ENCODE results near the gene TLE7. TPM values are rescaled to one million over a fixed set of nuclear protein-coding genes. Genes with fewer than 3 reads are reported as not detected.

TLE7 gene
- total RNA-seq, 6 donors from 2014 or later: not detected

GRCh38 chr16:71484006-71484893 lies 42.4 kb upstream of the TLE7 start:
- ATAC-seq (ENCODE audit: low FRiP score in 2 of 2): peak; percentile 96 to 98
- TF ChIP-seq CTCF (IDR thresholded peaks at IDR 0.05): peak in 1 of 6 experiments; percentile 14
- peak in 3 of 4 donors; percentile 37 to 84 (median 79) for TF ChIP-seq POLR2A (IDR thresholded peaks at IDR 0.05)
- TF ChIP-seq EP300 (IDR thresholded peaks at IDR 0.05): no peak
- peak; percentile 73 to 93 for TF ChIP-seq POLR2AphosphoS5 (IDR thresholded peaks at IDR 0.05)
- DNase-seq: peak; percentile 89 to 93
- H3K9me3 ChIP-seq: no peaks in the 10 kb centered on the region
- peak overlapping the region; percentile 68 to 97 (median 96) for H3K4me3 ChIP-seq
- no peaks in the 10 kb centered on the region for H3K27me3 ChIP-seq
- peak overlapping the region; percentile 93 to 99 (median 96) for H3K27ac ChIP-seq
- no peaks in the 10 kb centered on the region for H3K36me3 ChIP-seq
- peaks cover 4 to 12% (median 9%) of the 10 kb centered on the region in 4 donors for H3K4me1 ChIP-seq
- WGBS, 2 donors: 2% methylated on average over 18 to 29 of the region's 44 CpGs

- Histone ChIP-seq H3K36me3 (peaks cover 0 to 14% (median 7%) of the 10 kb centered on the region in 4 donors), H3K27ac (no peak overlapping the region), H3K4me3 (no peak overlapping the region), H3K27me3 (no peaks in the 10 kb centered on the region), H3K9me3 (no peaks in the 10 kb centered on the region), H3K4me1 (peaks cover 4 to 12% (median 9%) of the 10 kb centered on the region in 4 donors)
- DNase-seq: no peak
- ATAC-seq (ENCODE audit: low FRiP score in 2 of 2): no peak
- 90 to 93% methylated on average over 5 of the region's 5 CpGs for WGBS, 2 donors
- TF ChIP-seq CTCF (IDR thresholded peaks at IDR 0.05) (no peak), EP300 (IDR thresholded peaks at IDR 0.05) (no peak), POLR2A (IDR thresholded peaks at IDR 0.05) (no peak), POLR2AphosphoS5 (IDR thresholded peaks at IDR 0.05) (no peak)
Observed at GRCh38 chr16:71482569-71482968, 40.7 kb upstream of the TLE7 start.

- peaks cover 11 to 29% (median 21%) of the 10 kb centered on the region in 4 donors for H3K36me3 ChIP-seq
- 91 to 95% methylated on average over 2 of the region's 2 CpGs for WGBS, 2 donors
- H3K27ac ChIP-seq: no peak overlapping the region
- ATAC-seq (ENCODE audit: low FRiP score in 2 of 2) (no peak), DNase-seq (no peak)
- TF ChIP-seq CTCF (IDR thresholded peaks at IDR 0.05): no peak
- H3K4me3 ChIP-seq: no peak overlapping the region
- H3K27me3 ChIP-seq: no peaks in the 10 kb centered on the region
- H3K4me1 ChIP-seq: peaks cover 4 to 12% (median 9%) of the 10 kb centered on the region in 4 donors
- no peaks in the 10 kb centered on the region for H3K9me3 ChIP-seq
Observed at GRCh38 chr16:71480956-71481355, 39.1 kb upstream of the TLE7 start.

GRCh38 chr16:71479420-71479819 lies 37.6 kb upstream of the TLE7 start:
- peaks cover 17 to 44% (median 31%) of the 10 kb centered on the region in 4 donors for H3K36me3 ChIP-seq
- WGBS, 2 donors: 64 to 76% methylated on average over 3 of the region's 3 CpGs
- no peak overlapping the region for H3K27ac ChIP-seq
- ATAC-seq (ENCODE audit: low FRiP score in 2 of 2) (no peak), DNase-seq (no peak)
- H3K4me3 ChIP-seq: no peak overlapping the region
- no peaks in the 10 kb centered on the region for H3K9me3 ChIP-seq
- no peak for TF ChIP-seq POLR2A (IDR thresholded peaks at IDR 0.05)
- TF ChIP-seq CTCF (IDR thresholded peaks at IDR 0.05): no peak
- no peak for TF ChIP-seq EP300 (IDR thresholded peaks at IDR 0.05)
- TF ChIP-seq POLR2AphosphoS5 (IDR thresholded peaks at IDR 0.05): no peak
- peaks cover 0 to 8% (median 5%) of the 10 kb centered on the region in 4 donors for H3K4me1 ChIP-seq
- no peaks in the 10 kb centered on the region for H3K27me3 ChIP-seq
